ENCODE data around the gene GAS2L3.

DNA sequence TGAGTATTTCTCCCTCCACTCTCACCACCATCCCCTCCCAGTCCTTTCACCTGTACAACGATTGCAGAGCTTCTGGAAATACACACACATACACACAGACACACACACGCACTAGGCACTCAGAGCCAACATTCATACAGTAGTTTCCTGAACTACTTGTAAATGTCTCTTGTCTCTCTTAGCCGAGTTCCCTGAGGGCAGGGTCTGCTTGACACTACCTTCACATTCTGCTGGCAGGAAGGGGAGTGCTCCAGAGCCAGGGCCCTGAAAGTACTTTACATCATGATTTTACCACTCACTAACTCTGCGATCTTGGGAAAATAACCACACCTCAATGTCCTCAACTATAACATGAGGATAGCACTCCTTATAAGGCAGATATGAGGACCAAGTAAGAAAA lies 82.7 kb downstream of the GAS2L3 start:
- TF ChIP-seq EP300 (IDR thresholded peaks at IDR 0.05; ENCODE audit: low read depth) (no peak), POLR2AphosphoS5 (IDR thresholded peaks at IDR 0.05) (no peak), POLR2A (IDR thresholded peaks at IDR 0.05) (no peak)
- TF ChIP-seq, protein P1, sequence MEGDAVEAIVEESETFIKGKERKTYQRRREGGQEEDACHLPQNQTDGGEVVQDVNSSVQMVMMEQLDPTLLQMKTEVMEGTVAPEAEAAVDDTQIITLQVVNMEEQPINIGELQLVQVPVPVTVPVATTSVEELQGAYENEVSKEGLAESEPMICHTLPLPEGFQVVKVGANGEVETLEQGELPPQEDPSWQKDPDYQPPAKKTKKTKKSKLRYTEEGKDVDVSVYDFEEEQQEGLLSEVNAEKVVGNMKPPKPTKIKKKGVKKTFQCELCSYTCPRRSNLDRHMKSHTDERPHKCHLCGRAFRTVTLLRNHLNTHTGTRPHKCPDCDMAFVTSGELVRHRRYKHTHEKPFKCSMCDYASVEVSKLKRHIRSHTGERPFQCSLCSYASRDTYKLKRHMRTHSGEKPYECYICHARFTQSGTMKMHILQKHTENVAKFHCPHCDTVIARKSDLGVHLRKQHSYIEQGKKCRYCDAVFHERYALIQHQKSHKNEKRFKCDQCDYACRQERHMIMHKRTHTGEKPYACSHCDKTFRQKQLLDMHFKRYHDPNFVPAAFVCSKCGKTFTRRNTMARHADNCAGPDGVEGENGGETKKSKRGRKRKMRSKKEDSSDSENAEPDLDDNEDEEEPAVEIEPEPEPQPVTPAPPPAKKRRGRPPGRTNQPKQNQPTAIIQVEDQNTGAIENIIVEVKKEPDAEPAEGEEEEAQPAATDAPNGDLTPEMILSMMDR (IDR thresholded peaks at IDR 0.05): no peak

All from transverse colon (tissue), 4 donors.